ENCODE results near the gene TOX2. TPM values are rescaled to one million over a fixed set of nuclear protein-coding genes. Genes with fewer than 3 reads are reported as not detected.
A peak's percentile ranks its signal among the peaks of the same experiment; 100 is the strongest.

The TOX2 gene
- total RNA-seq, 1 experiment from 2014 or later: 1.7 TPM

- Histone ChIP-seq H2BK12ac (ENCODE audit: insufficient read length, low read depth, low read length) (no peak overlapping the region), H4K5ac (ENCODE audit: insufficient read length, low read depth, low read length) (no peak overlapping the region), H2BK120ac (ENCODE audit: low read depth, low read length, poor library complexity, severe bottlenecking) (no peak overlapping the region), H4K20me1 (ENCODE audit: control insufficient read depth, insufficient read depth, insufficient read length) (no peaks in the 10 kb centered on the region), H3T11ph (ENCODE audit: low read length) (no peak overlapping the region), H3K79me2 (ENCODE audit: insufficient read depth, low read length) (no peaks in the 10 kb centered on the region), H3K14ac (ENCODE audit: insufficient read depth, low read length) (no peak overlapping the region), H2BK5ac (ENCODE audit: insufficient read length, low read length) (no peak overlapping the region), H3K27ac (ENCODE audit: insufficient read length, low read depth, low read length) (no peak overlapping the region), H3K23me2 (ENCODE audit: insufficient read length, low read depth, low read length, poor library complexity, severe bottlenecking) (no peaks in the 10 kb centered on the region), H3K4me1 (ENCODE audit: insufficient read depth, low read length) (no peaks in the 10 kb centered on the region), H3K9me3 (ENCODE audit: control insufficient read depth, low read depth, low read length) (no peaks in the 10 kb centered on the region), H3K4me2 (ENCODE audit: insufficient read depth, insufficient read length, low read length) (no peak overlapping the region), H3K79me1 (ENCODE audit: insufficient read depth, low read depth, low read length, poor library complexity, severe bottlenecking) (no peaks in the 10 kb centered on the region), H2AK5ac (ENCODE audit: insufficient read length, low read length) (no peak overlapping the region), H3K18ac (ENCODE audit: insufficient read length, low read depth, low read length) (no peak overlapping the region), H2BK20ac (ENCODE audit: low read depth, low read length, poor library complexity, severe bottlenecking) (no peak overlapping the region), H3K9ac (ENCODE audit: extremely low read depth, insufficient read length, low read length) (no peak overlapping the region), H4K91ac (ENCODE audit: insufficient read length, low read depth, low read length) (no peak overlapping the region), H4K8ac (replicated peaks; ENCODE audit: insufficient read length, low read depth, low read length) (no peak overlapping the region), H3K56ac (ENCODE audit: insufficient read length, low read depth, low read length) (no peak overlapping the region), H3K4ac (ENCODE audit: low read depth, low read length) (no peak overlapping the region), H2BK15ac (ENCODE audit: low read depth, low read length) (no peak overlapping the region), H2AFZ (ENCODE audit: low read length) (no peak overlapping the region), H3K23ac (ENCODE audit: insufficient read length, low read depth, low read length) (no peak overlapping the region), H3K27me3 (ENCODE audit: insufficient read depth, low read length) (no peaks in the 10 kb centered on the region)
- Mint-ChIP-seq H3K27ac (no peak overlapping the region), H3K4me1 (no peaks in the 10 kb centered on the region), H3K27me3 (ENCODE audit: low read depth) (peaks cover 3% of the 10 kb centered on the region), H3K4me3 (no peak overlapping the region), H3K9me3 (no peaks in the 10 kb centered on the region), H3K36me3 (ENCODE audit: insufficient read depth in 1 of 3, low read depth in 3 of 3) (no peaks in the 10 kb centered on the region)
- TF ChIP-seq CTCF (conservative IDR thresholded peaks at IDR 0.05): 0 out of 3 replicates have a peak, but pooled peaks have one; percentile 14
- no CpG with 5 or more reads among the region's 9 CpGs for WGBS (ENCODE audit: extremely low coverage, insufficient read length, low lambda C conversion rate)
- no peak for DNase-seq
Measured at GRCh38 chr20:44006578-44006977, 91.9 kb downstream of the TOX2 start.
